HCT116 (cell line): ENCODE measurements around the gene PPFIBP1. TPM values are rescaled to one million over a fixed set of nuclear protein-coding genes. Genes with fewer than 3 reads are reported as not detected.
"Not testable (repeated sequence)": the region's sequence is repeated elsewhere in the genome, so short reads cannot be mapped to it uniquely, and the experiment has no call there.

Source experiments
- ATAC-seq: fragments of 200-7000 bp; cut with Tn5 transposase; 2 replicates; pipeline ENCODE4 v1.9.1; 2020; ENCODE audit warnings: mild to moderate bottlenecking, moderate library complexity
- BruUV-seq: library from RNA; stranded (reverse); fragments of 400-500 nt; replicated peaks from 2 replicates; lab custom pipeline; 2021; lab: Mats Ljungman, UMichigan
- CTCF ChIA-PET: fragments of 300-600 bp; sonication (Branson Sonifier 250); formaldehyde crosslinking; loops from one replicate; lab custom pipeline; 2021; ENCODE audit warnings: antibody characterized with exemption; lab: Charles Lee
- POLR2A ChIA-PET: fragments of 300-600, 350-600 bp; sonication (Branson Sonifier 250); formaldehyde crosslinking; loops from one replicate; lab custom pipeline; 2021; ENCODE audit warnings: antibody characterized with exemption; lab: Charles Lee
- RAD21 ChIA-PET, 2 experiments: fragments of 300-600 bp; sonication (Branson Sonifier 250); formaldehyde crosslinking; loops; one replicate each; lab custom pipeline; 2023; ENCODE audit warnings: low total read pairs in 2 of 2; ENCODE audit not compliant: uncharacterized antibody in 2 of 2, unreplicated experiment in 2 of 2, low non-redundant PET in 1 of 2; lab: Charles Lee
- DNase-seq: peaks from one replicate; pipeline ENCODE4 v3.0.0-alpha.2; 2010; ENCODE audit warnings: low read depth, low spot score
- H2AFZ ChIP-seq: fragments of 200-600 bp; shearing (Covaris generic), sonication (generic); 2 replicates; pipeline ENCODE4 v1.6.1; 2017; ENCODE audit warnings: low read depth, mixed run types, mixed read lengths, antibody characterized with exemption, low read length; ENCODE audit not compliant: poor library complexity, severe bottlenecking
- H3K27ac ChIP-seq: 2 replicates; pipeline ENCODE4 v1.5.1; 2012; ENCODE audit warnings: low read depth, low read length
- H3K27me3 ChIP-seq: fragments of 200-600 bp; sonication (generic); 2 replicates; pipeline ENCODE4 v1.6.1; 2016; ENCODE audit warnings: mixed run types, low read length, mixed read lengths; ENCODE audit not compliant: insufficient read depth
- H3K36me3 ChIP-seq, 2 experiments: fragments of 200-500 bp in 1 of 2; fragments of 200-600 bp in 1 of 2; sonication (Bioruptor generic) in 1 of 2; sonication (generic) in 1 of 2; 2 replicates each; pipeline versions ENCODE4 v1.5.1 to v1.6.1; 2014 to 2016; ENCODE audit warnings: low read length in 2 of 2, inconsistent platforms in 1 of 2, mixed read lengths in 1 of 2, mixed run types in 1 of 2; ENCODE audit not compliant: insufficient read depth in 2 of 2, control insufficient read depth in 1 of 2
- H3K4me1 ChIP-seq, 2 experiments: fragments of 200-600 bp in 1 of 2; sonication (generic) in 1 of 2; 2 replicates each; pipeline versions ENCODE4 v1.5.1 to v1.6.1; 2012 to 2017; ENCODE audit warnings: low read length in 2 of 2, inconsistent platforms in 1 of 2, mild to moderate bottlenecking in 1 of 2, mixed read lengths in 1 of 2, mixed run types in 1 of 2, moderate library complexity in 1 of 2; ENCODE audit not compliant: insufficient read depth in 2 of 2, control insufficient read depth in 1 of 2
- H3K4me2 ChIP-seq: fragments of 200-600 bp; sonication (generic); 2 replicates; pipeline ENCODE4 v1.6.1; 2017; ENCODE audit warnings: mixed run types, low read length, mixed read lengths
- H3K4me3 ChIP-seq, 2 experiments: fragments of 200-600 bp in 1 of 2; sonication (generic) in 1 of 2; replicated peaks in 1 of 2; 2 replicates each; pipeline ENCODE4 v1.5.1; 2011 to 2016; ENCODE audit warnings: low read length in 2 of 2, control low read depth in 1 of 2, low read depth in 1 of 2, mild to moderate bottlenecking in 1 of 2, mixed read lengths in 1 of 2, mixed run types in 1 of 2
- H3K79me2 ChIP-seq: fragments of 200-600 bp; sonication (generic); 2 replicates; pipeline ENCODE4 v1.6.1; 2017; ENCODE audit warnings: mild to moderate bottlenecking, mixed run types, low read length, moderate library complexity, mixed read lengths; ENCODE audit not compliant: insufficient read depth
- H3K9ac ChIP-seq: fragments of 200-600 bp; sonication (generic); 2 replicates; pipeline ENCODE4 v1.6.1; 2016; ENCODE audit warnings: low read length, mixed read lengths
- H3K9me2 ChIP-seq: fragments of 200-600 bp; sonication (generic), shearing (Covaris generic); 2 replicates; pipeline ENCODE4 v1.6.1; 2017; ENCODE audit warnings: mixed run types, mild to moderate bottlenecking, moderate library complexity; ENCODE audit not compliant: insufficient read depth
- H3K9me3 ChIP-seq, 2 experiments: fragments of 200-500 bp in 1 of 2; fragments of 200-600 bp in 1 of 2; sonication (Bioruptor generic) in 1 of 2; sonication (generic) in 1 of 2; 2 replicates each; pipeline ENCODE4 v1.6.1; 2014 to 2017; ENCODE audit warnings: low read length in 2 of 2, mixed read lengths in 2 of 2, inconsistent platforms in 1 of 2, low read depth in 1 of 2, mild to moderate bottlenecking in 1 of 2, mixed run types in 1 of 2, moderate library complexity in 1 of 2; ENCODE audit not compliant: control insufficient read depth in 1 of 2, insufficient read depth in 1 of 2
- H4K20me1 ChIP-seq: fragments of 200-600 bp; sonication (generic), shearing (Covaris generic); 2 replicates; pipeline ENCODE4 v1.6.1; 2017; ENCODE audit warnings: mixed run types, mild to moderate bottlenecking, moderate library complexity; ENCODE audit not compliant: insufficient read depth
- CBX3 ChIP-seq: IDR thresholded peaks from 2 replicates; pipeline ENCODE4 v1.6.1; 2012; ENCODE audit warnings: low read depth
- EZH2 ChIP-seq: fragments of 200-600 bp; sonication (generic); IDR thresholded peaks from 2 replicates; pipeline ENCODE4 v1.6.1; 2017; ENCODE audit warnings: antibody characterized with exemption, mixed run types
- EZH2phosphoT487 ChIP-seq: fragments of 200-600 bp; IDR thresholded peaks from 2 replicates; pipeline ENCODE4 v1.6.1; 2018; ENCODE audit warnings: antibody characterized with exemption, borderline replicate concordance
- FOSL1 ChIP-seq: IDR thresholded peaks from 2 replicates; pipeline ENCODE4 v1.6.1; 2012; ENCODE audit warnings: low read depth
- JUND ChIP-seq: IDR thresholded peaks from 2 replicates; pipeline ENCODE4 v1.6.1; 2012
- POLR2AphosphoS5 ChIP-seq: IDR thresholded peaks from 2 replicates; pipeline ENCODE4 v1.6.1; 2011; ENCODE audit warnings: mild to moderate bottlenecking, low read depth, low read length, moderate library complexity
- RAD21 ChIP-seq: IDR thresholded peaks from 2 replicates; pipeline ENCODE4 v1.6.1; 2012; ENCODE audit warnings: low read depth, mild to moderate bottlenecking
- SRF ChIP-seq: IDR thresholded peaks from 2 replicates; pipeline ENCODE4 v1.6.1; 2012; ENCODE audit warnings: low read depth
- TCF7L2 ChIP-seq: IDR thresholded peaks from 2 replicates; pipeline ENCODE4 v1.7.0; 2011; ENCODE audit warnings: borderline replicate concordance, inconsistent platforms; ENCODE audit not compliant: insufficient read depth, insufficient read length; ENCODE audit errors: extremely low read depth
- ZFX ChIP-seq: fragments of 450-650 bp; IDR thresholded peaks from 2 replicates; pipeline ENCODE4 v1.6.1; 2017
- intact Hi-C: fragments of 100-400 bp; cut with micrococcal nuclease; formaldehyde crosslinking; loops from 2 replicates; pipeline ENCODE4 v1.10.0; 2022
- total RNA-seq: library from RNA; stranded (reverse); gene quantifications from one replicate; pipeline ENCODE4 v1.2.1, GENCODE V29; 2021; ENCODE audit not compliant: unreplicated experiment
- TF ChIP-seq, protein P1 (sequence below): IDR thresholded peaks from 2 replicates; pipeline ENCODE4 v1.6.1; 2012
- TF ChIP-seq, protein P2 (sequence below): IDR thresholded peaks from 2 replicates; pipeline ENCODE4 v1.6.1; 2011; ENCODE audit warnings: mild to moderate bottlenecking, low read length, moderate library complexity; ENCODE audit not compliant: insufficient replicate concordance; ENCODE audit errors: extremely low read depth
- TF ChIP-seq, protein P3 (sequence below): IDR thresholded peaks from 2 replicates; pipeline ENCODE4 v1.6.1; 2012; ENCODE audit warnings: low read depth
- TF ChIP-seq, protein P4 (sequence below): IDR thresholded peaks from 2 replicates; pipeline ENCODE4 v1.6.1; 2012

The PPFIBP1 gene
- total RNA-seq, 1 experiment from 2014 or later: 102 TPM

DNA sequence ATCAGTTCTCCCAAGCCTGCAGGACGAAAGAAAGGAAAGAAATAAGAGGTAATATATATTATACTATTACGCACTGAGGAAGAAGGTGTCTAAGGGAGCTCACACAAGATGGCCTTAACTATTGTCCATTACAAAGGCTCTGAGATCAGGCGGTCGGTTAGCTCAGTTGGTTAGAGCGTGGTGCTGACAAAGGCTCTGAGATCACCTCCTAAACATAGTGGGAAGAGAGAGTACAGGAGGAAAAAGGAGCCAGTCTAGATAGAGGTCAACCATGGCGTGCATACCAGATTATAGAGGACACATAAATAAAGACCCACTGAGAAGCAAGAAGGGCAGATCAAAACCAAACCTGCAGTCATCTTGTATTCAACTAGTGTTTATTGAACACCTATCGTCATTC is 118.9 kb downstream of the PPFIBP1 start:
- H3K27ac ChIP-seq, POLR2A ChIA-PET, intact Hi-C loops: not testable (repeated sequence)

DNA sequence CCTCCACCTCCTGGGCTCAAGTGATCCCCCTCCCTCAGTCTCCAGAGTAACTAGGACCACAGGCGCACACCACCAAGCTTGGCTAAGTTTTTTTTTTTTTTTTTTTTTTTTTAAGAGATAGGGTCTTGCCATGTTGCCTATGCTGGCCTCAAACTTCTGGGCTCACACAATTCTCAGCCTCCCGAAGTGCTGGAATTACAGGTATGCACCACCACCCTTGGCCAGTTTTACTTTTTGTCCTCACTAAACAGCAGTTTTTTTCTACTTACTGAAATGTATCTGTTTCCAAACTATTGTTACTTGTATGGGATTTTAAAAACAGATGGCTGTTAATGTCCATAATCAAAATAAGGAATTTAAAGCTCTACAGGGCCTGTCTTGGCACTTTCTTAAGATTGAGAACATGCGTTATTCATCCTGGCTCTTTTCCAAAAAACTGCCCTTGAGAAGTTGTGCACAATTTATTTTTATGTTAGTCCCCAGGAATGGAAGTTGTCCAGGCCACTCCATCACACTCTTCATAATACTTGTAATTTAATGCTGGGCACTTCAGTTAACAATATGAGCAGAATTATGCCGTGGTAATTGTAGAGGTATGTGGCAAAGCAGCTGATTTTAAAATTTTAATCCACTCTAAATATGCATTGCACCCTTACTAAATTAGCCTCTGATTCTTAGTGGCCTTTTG is 120.3 kb downstream of the PPFIBP1 start:
- no peak overlapping the region for H3K27ac ChIP-seq
- H4K20me1 ChIP-seq: no peaks in the 10 kb centered on the region
- peaks cover 0 to 2% of the 10 kb centered on the region in 2 experiments; a peak in 2 of 4 replicates for H3K36me3 ChIP-seq
- ChIA-PET POLR2A (no interaction called here), RAD21 (no interaction called here), CTCF (no interaction called here)
- H3K9me3 ChIP-seq: no peaks in the 10 kb centered on the region
- no peaks in the 10 kb centered on the region for H3K9me2 ChIP-seq
- no peak overlapping the region for H2AFZ ChIP-seq
- H3K79me2 ChIP-seq: no peaks in the 10 kb centered on the region
- H3K27me3 ChIP-seq: no peaks in the 10 kb centered on the region
- intact Hi-C loops: no loop called here
- ATAC-seq (no peak), DNase-seq (no peak)
- no peak overlapping the region for H3K4me2 ChIP-seq
- H3K4me3 ChIP-seq: no peak overlapping the region
- no TSS peak for BruUV-seq
- H3K9ac ChIP-seq: no peak overlapping the region
- peaks cover 0 to 6% of the 10 kb centered on the region in 2 experiments; a peak in 1 of 4 replicates for H3K4me1 ChIP-seq
- TF ChIP-seq SRF (no peak), EZH2 (no peak), RAD21 (no peak), POLR2AphosphoS5 (no peak), CBX3 (no peak), EZH2phosphoT487 (no peak), ZFX (no peak), FOSL1 (no peak), JUND (no peak), TCF7L2 (no peak)
- TF ChIP-seq, protein P1, sequence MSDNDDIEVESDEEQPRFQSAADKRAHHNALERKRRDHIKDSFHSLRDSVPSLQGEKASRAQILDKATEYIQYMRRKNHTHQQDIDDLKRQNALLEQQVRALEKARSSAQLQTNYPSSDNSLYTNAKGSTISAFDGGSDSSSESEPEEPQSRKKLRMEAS: no peak
- TF ChIP-seq, protein P2, sequence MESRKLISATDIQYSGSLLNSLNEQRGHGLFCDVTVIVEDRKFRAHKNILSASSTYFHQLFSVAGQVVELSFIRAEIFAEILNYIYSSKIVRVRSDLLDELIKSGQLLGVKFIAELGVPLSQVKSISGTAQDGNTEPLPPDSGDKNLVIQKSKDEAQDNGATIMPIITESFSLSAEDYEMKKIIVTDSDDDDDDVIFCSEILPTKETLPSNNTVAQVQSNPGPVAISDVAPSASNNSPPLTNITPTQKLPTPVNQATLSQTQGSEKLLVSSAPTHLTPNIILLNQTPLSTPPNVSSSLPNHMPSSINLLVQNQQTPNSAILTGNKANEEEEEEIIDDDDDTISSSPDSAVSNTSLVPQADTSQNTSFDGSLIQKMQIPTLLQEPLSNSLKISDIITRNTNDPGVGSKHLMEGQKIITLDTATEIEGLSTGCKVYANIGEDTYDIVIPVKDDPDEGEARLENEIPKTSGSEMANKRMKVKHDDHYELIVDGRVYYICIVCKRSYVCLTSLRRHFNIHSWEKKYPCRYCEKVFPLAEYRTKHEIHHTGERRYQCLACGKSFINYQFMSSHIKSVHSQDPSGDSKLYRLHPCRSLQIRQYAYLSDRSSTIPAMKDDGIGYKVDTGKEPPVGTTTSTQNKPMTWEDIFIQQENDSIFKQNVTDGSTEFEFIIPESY: no peak
- TF ChIP-seq, protein P3, sequence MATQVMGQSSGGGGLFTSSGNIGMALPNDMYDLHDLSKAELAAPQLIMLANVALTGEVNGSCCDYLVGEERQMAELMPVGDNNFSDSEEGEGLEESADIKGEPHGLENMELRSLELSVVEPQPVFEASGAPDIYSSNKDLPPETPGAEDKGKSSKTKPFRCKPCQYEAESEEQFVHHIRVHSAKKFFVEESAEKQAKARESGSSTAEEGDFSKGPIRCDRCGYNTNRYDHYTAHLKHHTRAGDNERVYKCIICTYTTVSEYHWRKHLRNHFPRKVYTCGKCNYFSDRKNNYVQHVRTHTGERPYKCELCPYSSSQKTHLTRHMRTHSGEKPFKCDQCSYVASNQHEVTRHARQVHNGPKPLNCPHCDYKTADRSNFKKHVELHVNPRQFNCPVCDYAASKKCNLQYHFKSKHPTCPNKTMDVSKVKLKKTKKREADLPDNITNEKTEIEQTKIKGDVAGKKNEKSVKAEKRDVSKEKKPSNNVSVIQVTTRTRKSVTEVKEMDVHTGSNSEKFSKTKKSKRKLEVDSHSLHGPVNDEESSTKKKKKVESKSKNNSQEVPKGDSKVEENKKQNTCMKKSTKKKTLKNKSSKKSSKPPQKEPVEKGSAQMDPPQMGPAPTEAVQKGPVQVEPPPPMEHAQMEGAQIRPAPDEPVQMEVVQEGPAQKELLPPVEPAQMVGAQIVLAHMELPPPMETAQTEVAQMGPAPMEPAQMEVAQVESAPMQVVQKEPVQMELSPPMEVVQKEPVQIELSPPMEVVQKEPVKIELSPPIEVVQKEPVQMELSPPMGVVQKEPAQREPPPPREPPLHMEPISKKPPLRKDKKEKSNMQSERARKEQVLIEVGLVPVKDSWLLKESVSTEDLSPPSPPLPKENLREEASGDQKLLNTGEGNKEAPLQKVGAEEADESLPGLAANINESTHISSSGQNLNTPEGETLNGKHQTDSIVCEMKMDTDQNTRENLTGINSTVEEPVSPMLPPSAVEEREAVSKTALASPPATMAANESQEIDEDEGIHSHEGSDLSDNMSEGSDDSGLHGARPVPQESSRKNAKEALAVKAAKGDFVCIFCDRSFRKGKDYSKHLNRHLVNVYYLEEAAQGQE: no peak
- TF ChIP-seq, protein P4, sequence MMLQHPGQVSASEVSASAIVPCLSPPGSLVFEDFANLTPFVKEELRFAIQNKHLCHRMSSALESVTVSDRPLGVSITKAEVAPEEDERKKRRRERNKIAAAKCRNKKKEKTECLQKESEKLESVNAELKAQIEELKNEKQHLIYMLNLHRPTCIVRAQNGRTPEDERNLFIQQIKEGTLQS: no peak

More for the DNA sequence above, 118.9 kb downstream of the PPFIBP1 start:
- H3K4me1 ChIP-seq, H3K9me2 ChIP-seq, H3K4me2 ChIP-seq, H2AFZ ChIP-seq, H3K27me3 ChIP-seq, H3K9ac ChIP-seq, H3K4me3 ChIP-seq, ATAC-seq, H3K9me3 ChIP-seq, H3K36me3 ChIP-seq, H4K20me1 ChIP-seq, CTCF ChIA-PET, RAD21 ChIA-PET, H3K79me2 ChIP-seq, DNase-seq, BruUV-seq: not testable (repeated sequence)
